ENCODE results near the gene ITIH1.

GRCh38 chr3:52822363-52822762, 45.0 kb downstream of the ITIH1 start:
- TF ChIP-seq CTCF (IDR thresholded peaks at IDR 0.05) (no peak), EP300 (IDR thresholded peaks at IDR 0.05) (no peak), POLR2A (IDR thresholded peaks at IDR 0.05; ENCODE audit: low read length) (no peak), MAX (IDR thresholded peaks at IDR 0.05) (no peak), BHLHE40 (IDR thresholded peaks at IDR 0.05; ENCODE audit: low read depth, low read length) (no peak), SMC3 (IDR thresholded peaks at IDR 0.05) (no peak), ESRRA (IDR thresholded peaks at IDR 0.05; ENCODE audit: borderline replicate concordance, low read length) (no peak), PHF8 (IDR thresholded peaks at IDR 0.05; ENCODE audit: borderline replicate concordance, low read depth) (no peak)

Data from A549 (cell line).